Kidney (tissue), 14 donors: ENCODE measurements around the gene OR51B5. TPM values are rescaled to one million over a fixed set of nuclear protein-coding genes. Genes with fewer than 3 reads are reported as not detected.

Experiments
- DNase-seq, 5 donors: peaks; one replicate each; pipeline ENCODE4 v3.0.0-alpha.2; 2013 to 2020
- FAIRE-seq: peaks from 2 replicates; lab custom pipeline; 2012; peaks lifted over from hg19 to GRCh38; lab: Jason Lieb, UNC
- H3K27ac ChIP-seq, 2 donors: one replicate each; pipeline ENCODE4 v1.7.0; 2013; ENCODE audit warnings: low read depth in 2 of 2, low read length in 2 of 2, inconsistent platforms in 1 of 2
- H3K27me3 ChIP-seq: one replicate; pipeline ENCODE4 v1.7.1; 2013; ENCODE audit warnings: low read length, inconsistent platforms; ENCODE audit not compliant: control insufficient read depth, insufficient read depth
- H3K36me3 ChIP-seq, 3 donors: one replicate each; pipeline versions ENCODE4 v1.7.0 to v1.7.1; 2013; ENCODE audit warnings: low read length in 3 of 3, control low read depth in 1 of 3, inconsistent platforms in 1 of 3; ENCODE audit not compliant: insufficient read depth in 3 of 3, control insufficient read depth in 2 of 3
- H3K4me1 ChIP-seq, 3 donors: one replicate each; pipeline versions ENCODE4 v1.7.0 to v1.7.1; 2013; ENCODE audit warnings: low read length in 3 of 3, inconsistent platforms in 1 of 3, low read depth in 1 of 3; ENCODE audit not compliant: control insufficient read depth in 2 of 3, insufficient read depth in 2 of 3
- H3K4me3 ChIP-seq, 3 donors: one replicate each; pipeline versions ENCODE4 v1.7.0 to v1.8.1; 2013; ENCODE audit warnings: low read length in 3 of 3, control low read depth in 1 of 3, inconsistent platforms in 1 of 3
- H3K9ac ChIP-seq, 3 donors: one replicate each; pipeline versions ENCODE4 v1.7.0 to v1.7.1; 2013; ENCODE audit warnings: low read length in 3 of 3, control low read depth in 1 of 3, inconsistent platforms in 1 of 3
- H3K9me3 ChIP-seq, 3 donors: one replicate each; pipeline versions ENCODE4 v1.7.0 to v1.7.1; 2013; ENCODE audit warnings: low read length in 3 of 3, control low read depth in 1 of 3, inconsistent platforms in 1 of 3; ENCODE audit not compliant: control insufficient read depth in 2 of 3, insufficient read depth in 1 of 3
- CTCF ChIP-seq: IDR thresholded peaks from 3 replicates; pipeline ENCODE4 v1.5.1; 2012; ENCODE audit warnings: mild to moderate bottlenecking, moderate library complexity, borderline replicate concordance; ENCODE audit not compliant: insufficient read depth; ENCODE audit errors: extremely low read depth
- intact Hi-C: fragments of 100-400 bp; cut with DNase I; formaldehyde crosslinking; loops from one replicate; pipeline ENCODE4 v1.11.1; 2022
- polyA plus RNA-seq: library from polyadenylated mRNA; stranded (reverse); fragments of 350-450 nt; fragmentation: Illumina TruSeq; extraction: RNeasy Lipid Tissue Mini Kit (QIAGEN cat#74804); gene quantifications from one replicate; pipeline ENCODE4 v1.2.3, GENCODE V29; 2014; ENCODE audit warnings: low read depth, low replicate concordance; ENCODE audit not compliant: insufficient read depth
- total RNA-seq: library from RNA; stranded (reverse); fragmentation: NEBNext Ultra II Directional; extraction: Animal tissue kit (Norgen Biotek cat#: 25700); gene quantifications from one replicate; pipeline ENCODE4 v1.2.1, GENCODE V29; 2021
- donor health status: control.
- donor health status: control.
- donor health status: control.
- donor health status: control.
- donor health status: control.
- donor health status: DM: yes; HTN: yes; CAD: no.
- donor health status: Normal renal cell carcinoma (clear cell type).

OR51B5 gene
- total and polyA plus RNA-seq, 2 donors from 2014 or later = not detected

DNA sequence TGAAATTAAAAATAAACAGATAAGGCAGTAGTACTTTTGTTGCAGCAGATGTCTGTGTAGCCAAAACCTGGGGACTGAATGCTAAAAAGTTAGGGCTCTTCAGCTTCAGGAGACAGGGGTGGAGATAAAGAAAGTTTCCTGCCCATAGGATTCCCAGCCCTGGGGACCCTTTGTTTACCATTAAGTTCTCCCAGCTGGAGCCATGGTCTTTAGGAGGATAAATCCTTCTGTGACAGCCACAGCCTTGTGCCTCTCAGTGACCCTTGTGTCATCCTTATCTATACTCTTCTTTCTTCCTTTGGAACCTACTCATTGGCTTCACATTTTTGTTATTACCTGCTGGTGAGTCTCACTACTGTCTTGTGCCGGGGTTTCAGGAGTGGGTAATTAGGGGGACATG lies 40.3 kb upstream of the OR51B5 start, which contains the start of gene OR51M1:
Gene OR51M1, plus strand, starts transcription at position 237 of the 400 bp plus-strand sequence. CDS start 5,587 bp downstream, outside the sequence.
- Histone ChIP-seq H3K9ac (no peak within 1 kb of the TSS), H3K27me3 (no peaks in the 10 kb centered on the region), H3K4me3 (no peak within 1 kb of the TSS), H3K4me1 (no peaks in the 10 kb centered on the region), H3K27ac (no peak within 1 kb of the TSS), H3K36me3 (no peaks in the 10 kb centered on the region), H3K9me3 (no peaks in the 10 kb centered on the region)
- FAIRE-seq = no peak
- TF ChIP-seq CTCF = no peak
- intact Hi-C loops = no loop called here
- no peak for DNase-seq

DNA sequence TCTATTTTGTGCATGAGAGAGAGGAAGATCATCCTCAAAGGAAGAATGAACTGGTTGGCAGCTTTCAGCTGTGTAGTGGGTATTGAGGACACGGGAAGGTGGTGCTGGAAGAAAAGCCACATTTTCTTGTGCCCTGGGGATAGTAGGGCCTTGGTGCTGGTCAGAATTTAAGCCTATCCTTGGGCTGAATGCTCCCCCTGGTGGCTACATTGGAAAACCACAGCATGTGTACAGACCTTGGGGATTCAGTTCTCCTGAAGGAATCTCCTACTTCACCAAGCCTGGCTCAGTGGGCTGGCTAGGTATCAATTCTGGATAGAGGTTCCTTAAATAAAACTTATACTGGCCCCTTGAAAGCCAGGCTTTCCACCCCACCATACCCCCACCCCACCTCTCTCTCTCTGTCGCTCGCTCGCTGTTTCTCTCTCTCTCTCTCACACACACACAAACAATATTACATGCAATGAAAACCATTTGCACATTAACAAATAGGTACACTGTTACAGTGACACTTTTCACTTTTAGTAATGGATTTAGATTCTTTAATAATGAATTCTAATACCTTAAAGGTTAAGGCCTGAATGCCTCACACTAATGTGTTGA lies 37.5 kb upstream of the OR51B5 start:
- no peaks in the 10 kb centered on the region for H3K4me1 ChIP-seq
- H3K36me3 ChIP-seq = no peaks in the 10 kb centered on the region
- H3K9ac ChIP-seq = no peak overlapping the region
- intact Hi-C loops = no loop called here
- peak; percentile 77 for TF ChIP-seq CTCF
- H3K9me3 ChIP-seq = no peaks in the 10 kb centered on the region
- no peaks in the 10 kb centered on the region for H3K27me3 ChIP-seq
- no peak overlapping the region for H3K27ac ChIP-seq
- H3K4me3 ChIP-seq = no peak overlapping the region
- no peak for FAIRE-seq
- DNase-seq = peak in 4 of 5 donors; percentile 49 to 71 (median 64)

GRCh38 chr11:5369789-5370188 lies 26.5 kb upstream of the OR51B5 start:
- FAIRE-seq = no peak
- no peaks in the 10 kb centered on the region for H3K27me3 ChIP-seq
- DNase-seq = peak in 2 of 5 donors; percentile 5 to 11

More at GRCh38 chr11:5369789-5370188, 26.5 kb upstream of the OR51B5 start:
- TF ChIP-seq CTCF = no peak
- intact Hi-C loops = no loop called here
- no peaks in the 10 kb centered on the region for H3K36me3 ChIP-seq
- no peak overlapping the region for H3K9ac ChIP-seq
- H3K4me1 ChIP-seq = no peaks in the 10 kb centered on the region
- no peak overlapping the region for H3K27ac ChIP-seq
- no peak overlapping the region for H3K4me3 ChIP-seq
- H3K9me3 ChIP-seq = peaks cover 0 to 3% (median 0%) of the 10 kb centered on the region in 3 donors
